Esophagus mucosa (tissue), 1 donor: Measurements from ENCODE around the gene BICDL2. TPM values are rescaled to one million over a fixed set of nuclear protein-coding genes. Genes with fewer than 3 reads are reported as not detected.

Source experiments
- ATAC-seq: fragments of 200-7000 bp; cut with Tn5 transposase; one replicate; pipeline ENCODE4 v1.9.1; 2020
- total RNA-seq: library from RNA; stranded (reverse); gene quantifications from one replicate; pipeline ENCODE4 v1.2.4, GENCODE V29; 2023
- donor health status: DM: yes; HTN: yes; CAD: no.

Gene BICDL2
- total RNA-seq, 1 donor from 2014 or later: 62.0 TPM

DNA sequence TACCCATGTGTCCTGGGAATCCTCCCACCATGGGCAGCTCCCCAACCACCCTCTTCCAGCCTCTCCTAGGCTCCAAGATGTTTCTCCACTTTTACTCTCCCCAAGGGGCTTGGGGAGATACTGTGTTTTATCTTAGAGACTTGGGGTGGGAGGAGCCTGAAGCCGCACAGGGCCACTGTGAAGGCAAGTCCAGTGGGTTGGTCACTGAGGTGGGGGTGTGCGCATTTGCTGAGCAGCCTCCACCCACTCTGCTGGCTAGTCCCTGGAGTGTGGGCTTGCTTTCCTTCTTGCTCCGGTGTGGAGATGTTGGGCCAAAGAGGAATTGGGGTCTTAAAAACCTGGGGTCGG is 28.1 kb downstream of the BICDL2 start:
- ATAC-seq: no peak

DNA sequence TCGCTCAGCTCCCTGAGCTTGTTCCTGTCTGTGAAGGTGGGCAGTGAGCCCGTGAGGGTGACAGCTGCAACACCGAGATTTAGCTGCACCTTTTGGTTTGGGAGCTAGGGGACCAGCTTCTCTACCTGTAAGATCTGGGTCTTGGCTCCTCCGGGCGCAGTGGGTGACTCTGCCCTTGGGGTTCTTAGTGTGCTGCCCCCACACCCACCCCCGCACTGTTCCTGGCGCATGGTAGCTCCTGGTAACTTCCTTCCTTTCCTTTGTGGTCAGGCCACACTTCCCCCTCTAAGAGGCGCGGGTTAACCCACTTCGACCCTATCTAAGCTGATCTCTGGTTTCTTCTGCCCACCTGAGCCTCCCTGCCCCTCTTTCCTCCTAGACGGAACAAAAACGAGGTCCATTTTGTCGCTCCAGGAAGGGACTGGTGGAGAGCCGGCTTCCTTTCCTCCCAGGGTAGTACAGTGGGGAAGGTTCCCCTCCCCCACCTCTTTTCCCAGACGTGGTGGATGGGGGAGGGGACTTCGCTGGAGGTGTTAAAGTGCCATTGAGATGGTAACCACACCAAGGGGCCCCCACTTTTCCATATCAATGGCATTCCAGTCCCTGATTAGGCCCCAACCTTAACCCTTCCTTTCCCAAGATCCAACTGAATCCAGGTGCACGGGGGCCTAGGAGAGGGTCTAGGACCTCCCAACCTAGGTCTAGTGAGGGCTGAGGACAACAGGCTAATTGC is 28.6 kb downstream of the BICDL2 start:
- no peak for ATAC-seq

DNA sequence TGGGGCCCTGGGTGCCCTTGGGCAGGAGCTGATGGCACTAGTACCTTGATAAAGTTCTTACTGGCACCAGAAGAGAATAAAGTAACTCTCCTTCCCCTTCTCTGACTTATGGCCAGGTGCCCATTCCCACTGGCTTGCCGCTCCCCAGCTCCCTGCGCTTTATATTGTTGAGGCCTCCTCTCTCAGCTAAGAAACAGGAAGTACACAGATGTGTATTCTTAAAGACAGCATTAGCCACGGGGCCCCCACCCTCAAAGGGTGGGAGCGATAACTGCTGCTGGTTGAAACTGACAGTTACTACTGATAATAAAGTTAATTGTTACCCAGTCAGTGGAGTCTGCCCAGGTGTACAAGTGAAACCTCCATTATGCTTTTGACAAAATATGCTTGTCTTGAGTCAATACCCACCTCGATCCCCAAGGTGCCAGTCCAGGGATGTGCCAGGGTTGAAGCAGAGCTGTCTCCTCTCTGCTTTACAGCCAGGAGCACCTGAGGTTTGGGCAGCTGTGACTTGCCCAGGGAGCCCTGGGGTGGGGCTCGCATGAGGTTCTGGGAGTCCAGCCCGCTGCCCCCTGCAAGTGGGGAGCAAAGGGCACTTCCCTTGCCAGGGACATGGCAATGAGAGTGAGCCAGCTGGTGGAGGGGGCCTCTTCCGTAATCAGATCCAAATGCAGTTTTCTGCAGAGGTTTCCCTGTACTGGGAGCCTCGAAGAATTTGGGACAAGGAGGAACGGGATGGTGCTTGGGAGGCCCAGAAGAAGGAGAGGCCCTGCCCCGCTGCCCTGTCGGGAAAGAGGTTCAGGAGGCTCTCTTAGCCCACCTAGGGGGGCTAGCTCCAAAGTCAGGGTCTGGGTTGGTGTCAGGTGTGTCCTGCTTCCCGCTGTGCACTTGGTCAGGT is 29.4 kb downstream of the BICDL2 start:
- ATAC-seq: no peak

DNA sequence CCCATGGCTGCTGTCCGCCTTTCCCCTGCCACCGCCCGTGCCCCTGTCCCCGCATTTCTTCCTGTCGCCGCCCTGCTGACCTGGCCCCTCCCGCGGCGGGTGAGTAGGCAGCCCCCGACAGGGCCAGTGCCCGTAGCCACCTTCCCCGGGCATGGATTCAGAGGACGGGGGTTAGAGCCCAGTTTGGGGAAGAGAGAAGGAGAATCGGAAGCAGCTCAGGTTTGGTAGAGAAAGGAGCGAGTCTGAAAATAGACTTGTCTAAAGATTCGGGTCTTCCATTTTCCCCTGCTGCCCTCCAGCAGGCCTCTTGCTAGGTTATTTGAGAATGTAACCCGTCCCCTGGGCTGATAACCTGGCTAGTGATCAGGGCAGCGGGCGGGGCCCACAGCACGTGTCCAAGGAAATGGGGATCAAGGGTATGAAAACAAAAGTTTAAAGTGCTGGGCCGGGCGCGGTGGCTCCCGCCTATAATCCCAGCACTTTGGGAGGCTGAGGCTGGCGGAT is 31.9 kb downstream of the BICDL2 start:
- no peak for ATAC-seq

DNA sequence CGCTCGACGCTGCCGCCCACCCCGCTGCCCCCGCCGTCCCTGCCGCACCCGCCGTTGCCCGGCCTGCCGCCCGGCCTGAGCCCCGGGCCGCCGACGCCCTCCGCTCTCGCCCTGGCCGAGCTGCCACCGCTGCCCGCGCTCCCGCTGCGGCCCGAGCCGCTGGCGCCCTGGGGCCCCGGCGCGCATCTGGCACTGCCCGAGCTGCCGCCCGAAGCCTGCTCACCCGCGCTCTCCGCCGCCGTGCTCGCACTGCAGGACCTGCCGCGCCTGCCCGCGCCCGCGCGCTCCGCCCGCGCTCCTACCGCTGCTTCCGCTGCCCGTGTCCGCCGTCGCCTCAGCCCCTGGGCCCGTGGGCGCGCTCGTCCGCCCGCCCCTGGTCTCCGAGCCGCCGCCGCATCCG is 32.4 kb downstream of the BICDL2 start:
- ATAC-seq: no peak

DNA sequence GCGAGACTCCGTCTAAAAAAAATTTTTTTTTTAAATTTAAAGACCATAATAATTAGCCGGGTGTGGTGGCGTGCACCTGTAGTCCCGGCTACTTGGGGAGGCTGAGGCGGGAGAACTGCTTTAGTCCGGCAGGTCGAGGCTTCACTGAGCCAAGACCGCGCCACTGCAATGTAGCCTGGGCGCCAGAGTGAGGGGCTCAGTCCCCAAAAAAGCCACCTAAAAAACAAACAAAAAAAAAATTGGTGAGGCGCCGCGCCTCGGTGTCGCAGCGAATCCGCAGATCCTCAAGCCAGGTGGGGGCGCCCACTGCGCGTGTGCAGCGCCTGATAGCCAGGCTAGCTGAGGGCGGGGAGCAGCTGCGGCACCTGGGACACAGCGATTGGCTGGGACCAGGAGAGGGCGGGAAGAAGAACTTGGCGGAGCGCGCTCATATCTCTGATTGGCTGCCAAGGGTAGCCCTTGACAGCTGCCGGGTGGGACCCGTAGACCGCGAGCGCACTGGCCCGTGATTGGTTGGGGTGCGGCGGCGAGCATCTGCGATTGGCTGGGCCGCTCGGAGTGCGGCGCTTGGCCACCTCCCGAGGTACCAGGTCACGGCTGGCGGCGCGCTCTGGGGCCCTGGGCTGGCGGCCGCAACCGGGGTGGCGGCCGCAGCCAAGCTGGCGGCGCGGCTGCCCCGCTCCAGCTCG is 33.0 kb downstream of the BICDL2 start:
- peak; percentile 99 for ATAC-seq

DNA sequence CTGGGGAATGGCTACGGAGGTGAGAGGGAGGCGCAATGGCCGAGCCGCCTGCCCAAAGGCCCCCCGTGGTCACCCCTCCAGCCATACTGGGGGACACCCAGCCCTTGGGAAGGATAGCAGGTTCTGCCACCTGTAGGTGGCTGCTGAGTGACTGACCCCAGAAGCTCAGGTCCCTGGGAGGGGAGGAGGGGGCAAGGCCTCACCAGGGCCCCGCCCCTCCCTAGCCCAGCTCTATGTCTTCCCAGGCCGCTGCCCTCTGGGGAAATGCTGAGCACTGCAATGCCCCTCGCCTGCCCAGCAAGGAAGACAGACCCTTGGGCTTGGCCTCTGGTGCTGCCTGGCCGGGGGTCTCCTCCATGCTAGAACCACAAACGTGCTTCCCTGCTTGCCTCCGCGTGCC is 35.4 kb downstream of the BICDL2 start:
- ATAC-seq: no peak

DNA sequence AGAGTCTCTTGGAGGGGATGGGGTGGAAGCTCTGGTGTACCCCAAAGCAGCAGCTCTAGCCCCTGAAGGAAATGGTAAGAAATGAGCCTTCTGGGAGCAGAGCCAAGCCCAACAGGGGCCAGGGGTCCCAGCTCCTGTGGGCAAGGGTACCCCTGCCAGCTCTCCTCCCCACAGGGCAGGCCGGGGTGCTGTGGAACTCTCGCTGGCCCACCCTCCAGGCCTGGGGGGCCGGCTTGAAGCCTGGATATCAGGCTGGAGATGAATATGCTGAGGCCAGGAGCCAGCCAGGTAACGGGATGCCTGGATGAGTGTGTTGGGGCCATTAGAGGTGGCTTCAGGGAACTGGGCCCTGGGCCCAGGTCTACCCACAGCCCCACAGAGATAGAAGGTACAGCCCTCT is 36.2 kb downstream of the BICDL2 start:
- ATAC-seq: no peak

DNA sequence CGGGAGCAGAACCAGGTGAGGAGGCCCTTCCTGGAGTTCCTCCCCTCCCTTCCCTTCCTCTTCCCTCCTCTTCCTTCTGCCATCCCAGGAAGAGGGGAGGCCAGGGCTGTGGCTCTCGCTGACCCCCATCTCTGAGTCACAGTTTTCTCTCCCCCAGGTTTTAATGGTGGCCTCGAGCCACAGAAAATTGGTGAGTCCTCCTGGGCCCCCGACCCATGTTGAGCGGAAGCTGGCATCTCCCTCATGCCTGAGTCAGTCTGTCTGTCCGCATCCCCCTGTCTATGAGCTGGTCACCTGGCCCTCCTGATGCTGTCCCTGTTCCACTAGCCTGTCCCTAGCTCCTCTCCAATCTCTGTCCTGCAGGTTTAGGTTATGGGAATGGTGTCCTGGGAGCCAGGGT is 36.8 kb downstream of the BICDL2 start:
- ATAC-seq: no peak

DNA sequence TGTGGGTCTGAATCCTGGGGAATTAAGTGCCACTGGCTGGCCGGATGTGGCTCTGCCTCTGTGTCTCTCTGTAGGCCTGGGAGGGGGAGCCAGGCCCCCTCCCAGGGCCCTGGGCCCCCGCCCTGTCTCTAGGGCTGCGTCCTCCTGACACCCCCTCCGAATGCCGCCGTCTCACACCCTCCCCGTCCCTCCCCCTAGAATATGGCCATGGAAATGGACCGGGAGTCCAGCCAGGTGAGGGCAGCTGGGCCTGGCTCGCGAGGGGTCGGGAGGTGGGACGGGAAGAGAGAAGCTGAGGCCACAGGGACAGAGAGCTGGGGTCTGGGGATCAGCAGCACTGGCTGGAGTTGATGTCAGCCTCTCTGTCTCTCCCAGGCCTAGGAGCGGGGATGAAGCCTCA is 40.4 kb downstream of the BICDL2 start:
- ATAC-seq: no peak

DNA sequence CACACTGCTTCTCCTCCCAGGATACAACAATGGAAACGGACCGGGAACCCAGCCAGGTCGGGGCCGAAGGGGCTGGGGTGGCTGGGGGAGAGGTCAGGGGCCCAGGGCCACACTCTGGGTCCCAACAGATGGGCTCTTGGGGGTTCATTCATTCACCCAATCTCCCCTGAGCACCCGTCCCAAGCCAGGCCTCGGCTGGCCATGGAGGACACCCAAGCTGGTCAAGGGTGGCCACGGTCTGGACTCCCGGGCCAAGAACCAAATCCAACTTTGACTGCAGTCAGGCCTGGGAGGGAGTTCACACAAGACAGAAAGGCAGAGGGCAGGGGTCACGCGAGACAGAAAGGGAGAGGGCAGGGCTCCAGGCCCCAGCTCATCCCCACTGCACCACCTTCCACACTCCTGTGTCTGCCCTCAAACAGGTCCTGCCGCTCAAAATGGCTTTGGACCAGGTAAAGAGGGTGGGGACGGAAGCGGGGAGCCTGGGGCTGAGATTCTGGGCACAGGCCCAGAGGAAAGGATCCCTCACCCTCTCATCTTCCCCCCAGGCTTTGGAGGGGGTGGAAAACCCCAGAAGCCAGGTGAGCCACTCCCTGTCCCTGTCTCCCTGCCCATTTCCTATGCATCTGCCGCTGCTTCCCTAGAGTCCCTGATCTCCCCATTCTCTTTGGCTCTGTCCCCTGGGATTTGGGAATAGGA is 44.2 kb downstream of the BICDL2 start:
- peak; percentile 81 for ATAC-seq

DNA sequence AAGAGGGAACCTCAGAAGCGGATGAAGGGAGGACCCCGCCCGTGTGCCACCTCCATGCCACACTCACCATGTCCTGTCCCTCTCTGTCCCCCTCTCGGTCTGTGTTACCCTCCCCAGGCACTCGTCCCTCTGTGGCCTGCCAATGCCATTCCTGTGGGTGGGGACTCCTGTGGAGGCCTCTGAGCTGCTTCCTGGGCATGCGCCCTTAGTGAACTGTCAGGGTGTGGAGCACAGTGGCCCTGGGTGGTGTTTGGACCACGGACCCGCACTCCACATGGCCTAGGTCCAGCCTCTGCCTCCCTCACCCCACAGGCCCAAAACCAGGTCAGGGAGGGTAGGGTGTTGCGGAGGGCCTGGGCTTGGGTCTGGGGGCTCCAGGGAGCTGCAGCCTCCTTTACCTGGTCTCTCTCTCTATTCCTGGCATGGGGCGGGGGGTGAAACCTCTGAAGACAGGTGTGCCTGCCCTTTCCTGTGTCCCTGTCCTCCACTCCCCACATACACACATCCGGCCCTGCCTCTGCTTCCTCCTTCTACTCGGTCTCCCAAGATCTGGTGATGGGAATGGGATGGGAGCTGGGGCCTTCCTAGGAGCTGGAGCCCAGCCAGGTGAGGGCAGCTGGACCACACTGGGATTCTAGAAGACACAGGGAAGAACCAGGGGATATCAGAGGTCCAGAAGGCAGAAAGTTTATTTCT is 45.0 kb downstream of the BICDL2 start:
- no peak for ATAC-seq

DNA sequence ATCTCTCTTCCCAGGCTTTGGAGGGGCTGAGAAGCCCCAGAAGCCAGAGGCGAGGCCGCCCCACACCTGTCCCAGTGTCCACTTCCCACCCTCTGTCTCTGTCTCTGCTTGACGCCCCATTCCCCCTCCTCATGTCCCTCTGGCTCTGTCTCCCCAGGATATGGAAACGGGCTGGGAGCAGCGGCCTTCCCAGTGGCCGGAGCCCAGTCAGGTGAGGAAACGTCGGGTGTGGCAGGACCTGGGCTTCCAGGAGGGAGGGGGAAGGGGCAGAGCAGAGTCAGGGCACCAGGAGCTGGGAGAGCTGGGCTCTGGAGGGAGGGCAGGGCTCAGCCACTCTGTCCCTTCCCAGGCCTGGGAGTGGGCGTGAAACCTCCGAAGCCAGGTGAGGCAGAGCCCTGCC is 45.9 kb downstream of the BICDL2 start:
- no peak for ATAC-seq

DNA sequence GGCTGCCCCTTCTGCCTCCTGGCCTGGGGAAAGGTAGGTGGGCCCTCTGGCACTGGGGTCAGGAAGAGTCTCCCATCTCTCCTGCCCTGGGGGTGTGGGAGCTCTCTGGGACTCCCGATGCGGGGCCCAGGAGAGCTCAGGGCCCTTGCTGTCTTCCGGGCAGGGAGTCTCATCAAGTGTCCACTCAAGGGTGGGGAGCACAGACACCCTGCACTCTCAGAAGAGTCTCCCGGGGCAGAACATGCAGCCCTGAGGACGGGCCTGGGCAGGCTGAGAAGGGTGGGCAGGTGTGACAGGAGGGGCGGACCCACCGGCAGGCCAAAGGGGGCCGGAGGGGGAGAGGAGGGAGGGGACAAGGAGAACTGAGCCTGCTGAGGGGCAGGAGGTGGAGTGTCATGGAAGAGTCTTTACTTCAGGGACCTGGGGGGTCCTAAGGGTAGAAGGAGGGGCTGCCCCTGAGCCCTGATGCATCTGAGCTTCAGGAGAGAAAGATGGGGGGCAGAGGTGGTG is 48.1 kb downstream of the BICDL2 start:
- ATAC-seq: no peak

DNA sequence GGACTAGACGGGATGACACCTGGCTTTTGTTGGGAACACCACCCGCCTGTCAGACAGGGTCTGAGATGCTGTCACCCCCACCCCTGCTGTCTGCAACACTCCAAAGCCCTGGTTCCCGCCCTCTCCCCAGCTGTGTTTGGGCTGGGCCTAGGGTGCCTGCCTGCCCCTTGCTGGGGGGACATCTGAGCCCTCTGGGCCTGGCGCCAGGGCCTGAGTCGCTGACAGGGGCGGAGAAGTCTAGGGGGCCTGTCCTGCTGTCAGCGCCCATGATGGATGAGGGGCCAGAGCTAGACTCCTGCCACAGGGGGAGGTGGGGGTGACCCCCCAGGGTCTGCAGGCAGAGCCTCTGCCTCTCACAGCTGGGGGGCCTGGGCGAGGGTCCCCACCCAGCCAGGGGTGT is 48.9 kb downstream of the BICDL2 start:
- ATAC-seq: no peak

DNA sequence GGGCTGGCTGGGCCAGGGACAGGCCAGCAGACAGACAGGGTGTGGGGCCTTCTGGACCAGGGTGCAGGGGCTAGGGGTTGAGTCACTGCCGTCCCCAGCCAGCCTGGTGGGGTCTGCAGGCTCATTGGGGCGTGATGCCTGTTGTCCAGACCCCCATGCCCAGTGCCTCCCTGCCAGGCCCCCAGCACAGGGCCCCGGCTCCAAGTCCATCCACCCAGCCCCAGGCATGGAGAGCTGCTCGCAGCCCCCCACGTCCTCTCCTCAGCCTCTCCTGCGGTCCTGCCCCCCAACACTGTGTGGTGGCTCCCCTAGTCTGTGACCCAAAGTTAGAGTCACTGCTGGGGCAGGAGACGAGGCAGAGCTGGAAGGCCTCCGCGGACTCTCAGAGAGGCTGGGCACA is 49.5 kb downstream of the BICDL2 start:
- no peak for ATAC-seq

DNA sequence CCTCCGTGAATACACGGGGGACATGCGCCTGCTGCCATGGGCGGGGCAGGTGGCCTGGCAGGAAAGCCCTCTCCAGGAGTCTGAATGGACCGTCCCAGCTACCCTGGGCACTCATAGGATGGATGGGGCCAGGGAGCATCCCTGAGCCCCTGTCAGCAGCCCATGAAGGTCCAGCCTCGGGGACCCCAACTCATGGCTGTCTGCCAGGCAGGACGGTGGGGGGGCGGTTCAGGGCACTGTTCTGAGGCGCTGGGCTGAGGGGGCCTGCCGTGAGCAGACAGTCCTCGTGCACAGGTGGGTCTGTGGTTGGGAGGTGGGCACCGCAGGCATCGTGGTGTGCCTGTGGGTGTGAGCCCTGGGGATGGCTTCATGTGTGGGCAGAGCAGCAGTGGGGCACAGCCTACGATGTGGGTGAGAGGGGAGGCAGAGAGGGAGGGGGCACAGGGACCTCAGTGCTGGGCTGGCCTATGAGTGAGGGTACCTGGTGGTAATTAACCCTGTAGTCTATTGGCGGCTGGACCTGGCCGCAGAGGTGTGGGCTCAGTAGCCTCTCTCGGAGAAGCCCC is 50.0 kb downstream of the BICDL2 start:
- no peak for ATAC-seq

DNA sequence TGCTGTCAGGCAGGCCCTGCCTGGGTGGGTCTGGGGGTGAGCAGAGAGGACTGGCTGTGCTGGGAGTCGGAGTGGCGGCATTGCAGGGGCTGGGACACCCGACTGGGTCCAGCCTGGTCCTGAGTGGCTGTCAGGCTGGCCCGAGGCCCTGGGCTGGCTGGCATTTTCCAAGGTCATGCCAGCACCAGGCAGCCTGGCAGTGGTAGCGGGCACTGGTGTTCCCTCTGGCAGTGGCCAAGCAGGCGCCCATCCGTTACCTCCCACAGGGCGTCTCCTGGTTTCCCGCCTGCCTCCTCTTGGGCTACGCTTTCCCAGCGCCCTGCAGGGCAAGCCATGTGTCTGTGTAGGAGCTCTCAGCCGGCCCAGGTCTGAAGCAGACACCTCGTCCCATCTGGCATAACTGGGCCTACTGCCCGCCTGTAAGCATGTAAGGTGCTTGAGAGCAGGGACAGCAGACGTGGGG is 50.8 kb downstream of the BICDL2 start:
- peak; percentile 1 for ATAC-seq

DNA sequence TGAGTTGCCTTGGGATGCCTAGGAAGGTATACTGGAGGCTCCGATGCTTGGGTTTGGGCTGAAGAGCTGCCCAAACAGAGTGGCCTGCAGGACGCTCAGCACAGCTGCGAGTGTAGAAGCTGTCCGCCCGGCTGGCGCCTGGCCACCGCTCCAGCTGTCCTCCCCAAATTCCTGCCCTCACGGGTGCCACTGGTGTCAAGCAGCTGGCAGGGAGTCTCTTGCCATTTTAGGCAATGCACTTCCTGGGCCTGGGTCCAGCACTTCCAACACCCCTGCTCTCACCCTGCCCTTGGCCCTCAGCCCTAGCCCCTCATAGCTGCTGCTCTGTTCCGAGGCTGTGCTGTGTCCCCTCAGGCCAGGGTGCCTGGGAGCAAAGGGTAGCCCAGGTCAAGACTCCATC is 51.3 kb downstream of the BICDL2 start:
- no peak for ATAC-seq

DNA sequence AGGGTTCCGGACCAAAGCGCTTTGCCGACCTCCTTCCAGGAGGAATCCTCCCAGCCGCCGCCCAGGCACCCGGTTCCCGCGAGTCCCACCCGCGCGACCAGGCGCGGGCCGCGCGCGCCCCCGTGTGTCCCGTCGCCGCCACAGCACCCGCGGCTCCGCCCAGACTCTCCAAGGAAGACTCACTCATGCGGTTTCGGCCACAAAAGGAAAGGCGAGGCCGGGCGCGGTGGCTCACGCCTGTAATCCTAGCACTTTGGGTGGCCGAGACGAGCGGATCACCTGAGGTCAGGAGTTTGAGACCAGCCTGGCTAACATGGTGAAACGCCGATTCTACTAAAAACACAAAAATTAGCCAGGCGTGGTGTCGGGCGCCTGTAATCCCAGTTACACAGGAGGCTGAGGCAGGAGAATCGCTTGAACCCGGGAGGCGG is 53.0 kb downstream of the BICDL2 start:
- peak; percentile 69 for ATAC-seq

DNA sequence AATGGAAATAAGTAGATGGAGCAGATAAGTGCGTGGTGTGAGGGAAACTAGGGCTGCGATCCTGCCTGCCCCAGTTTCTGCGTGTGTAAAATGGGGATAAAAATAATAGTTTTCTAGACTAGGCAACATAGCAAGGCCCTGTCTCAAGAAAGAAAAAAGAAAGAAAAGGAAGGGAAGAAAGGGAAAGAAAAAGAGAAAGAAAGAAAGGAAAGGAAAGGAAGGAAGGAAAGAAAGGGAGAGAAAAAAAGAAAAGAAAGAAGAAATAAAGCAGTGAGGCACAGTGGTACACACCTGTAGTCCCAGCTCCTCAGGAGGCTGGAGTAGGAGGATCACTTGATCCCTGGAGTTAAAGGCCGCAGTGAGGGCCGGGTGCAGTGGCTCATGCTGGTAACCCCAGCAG is 54.3 kb downstream of the BICDL2 start:
- ATAC-seq: no peak
